Suprapubic skin (tissue), 4 donors: ENCODE results near the gene MED4.

Experiments
- EP300 ChIP-seq: sonication (generic); formaldehyde crosslinking; IDR thresholded peaks from one replicate; pipeline ENCODE4 v1.6.1; 2017; ENCODE audit warnings: antibody characterized with exemption
- POLR2A ChIP-seq, 2 donors: fragments of 450-650 bp; IDR thresholded peaks; one replicate each; pipeline ENCODE4 v1.6.1; 2017; ENCODE audit warnings: antibody characterized with exemption in 2 of 2, mild to moderate bottlenecking in 2 of 2, moderate library complexity in 2 of 2
- POLR2AphosphoS5 ChIP-seq, 3 donors: sonication (generic); formaldehyde crosslinking; IDR thresholded peaks; one replicate each; pipeline ENCODE4 v1.6.1; 2017; ENCODE audit warnings: antibody characterized with exemption in 3 of 3
- TF ChIP-seq, protein P1 (sequence below), 2 donors: fragments of 200-600 bp in 1 of 2; fragments of 450-650 bp in 1 of 2; sonication (generic) in 1 of 2; IDR thresholded peaks; one replicate each; pipeline ENCODE4 v1.5.1; 2016 to 2019; ENCODE audit warnings: antibody characterized with exemption in 2 of 2, mild to moderate bottlenecking in 1 of 2, moderate library complexity in 1 of 2

DNA sequence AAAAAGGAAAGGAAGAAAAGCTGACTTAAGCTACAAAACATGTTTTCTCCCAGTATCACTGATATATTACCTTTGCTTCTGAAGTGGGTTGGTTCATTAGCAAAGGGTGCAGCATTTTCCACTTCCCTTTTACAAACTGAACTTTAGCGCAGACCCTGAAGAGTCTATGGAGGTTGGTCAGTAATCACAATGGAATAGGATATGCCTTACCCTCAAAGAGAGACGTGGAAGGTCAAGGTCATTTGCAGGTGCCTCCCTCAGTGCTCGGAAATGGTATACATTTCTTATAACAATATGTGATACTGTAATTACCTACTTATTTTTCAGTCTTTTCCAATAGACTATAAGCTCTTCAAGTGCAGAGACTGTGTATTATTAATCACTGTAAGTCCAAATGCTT, 21.9 kb upstream of the MED4 start:
- TF ChIP-seq EP300 (no peak), POLR2A (IDR thresholded peaks at IDR 0.05) (no peak), POLR2AphosphoS5 (IDR thresholded peaks at IDR 0.05) (no peak)
- TF ChIP-seq, protein P1, sequence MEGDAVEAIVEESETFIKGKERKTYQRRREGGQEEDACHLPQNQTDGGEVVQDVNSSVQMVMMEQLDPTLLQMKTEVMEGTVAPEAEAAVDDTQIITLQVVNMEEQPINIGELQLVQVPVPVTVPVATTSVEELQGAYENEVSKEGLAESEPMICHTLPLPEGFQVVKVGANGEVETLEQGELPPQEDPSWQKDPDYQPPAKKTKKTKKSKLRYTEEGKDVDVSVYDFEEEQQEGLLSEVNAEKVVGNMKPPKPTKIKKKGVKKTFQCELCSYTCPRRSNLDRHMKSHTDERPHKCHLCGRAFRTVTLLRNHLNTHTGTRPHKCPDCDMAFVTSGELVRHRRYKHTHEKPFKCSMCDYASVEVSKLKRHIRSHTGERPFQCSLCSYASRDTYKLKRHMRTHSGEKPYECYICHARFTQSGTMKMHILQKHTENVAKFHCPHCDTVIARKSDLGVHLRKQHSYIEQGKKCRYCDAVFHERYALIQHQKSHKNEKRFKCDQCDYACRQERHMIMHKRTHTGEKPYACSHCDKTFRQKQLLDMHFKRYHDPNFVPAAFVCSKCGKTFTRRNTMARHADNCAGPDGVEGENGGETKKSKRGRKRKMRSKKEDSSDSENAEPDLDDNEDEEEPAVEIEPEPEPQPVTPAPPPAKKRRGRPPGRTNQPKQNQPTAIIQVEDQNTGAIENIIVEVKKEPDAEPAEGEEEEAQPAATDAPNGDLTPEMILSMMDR (IDR thresholded peaks at IDR 0.05) = no peak
